Subcutaneous adipose tissue (tissue), 4 donors: ENCODE measurements around the gene MYORG. TPM values are rescaled to one million over a fixed set of nuclear protein-coding genes. Genes with fewer than 3 reads are reported as not detected.

Experiments used
- CTCF ChIP-seq: fragments of 450-650 bp; IDR thresholded peaks from one replicate; pipeline ENCODE4 v1.5.1; 2016; ENCODE audit warnings: low read depth, mild to moderate bottlenecking, control low read depth, antibody characterized with exemption, moderate library complexity
- total RNA-seq, 4 donors: library from RNA; depleted of rRNA; stranded (reverse); fragments of >200 nt; gene quantifications; one replicate each; pipeline ENCODE4 v1.1.0, GENCODE V29; 2016

MYORG gene
- total RNA-seq, 4 donors from 2014 or later: 3.7 to 15.7 (median 12.9) TPM

- TF ChIP-seq CTCF: no peak
Observed at GRCh38 chr9:34331196-34331595, 45.5 kb downstream of the MYORG start.

GRCh38 chr9:34328987-34329832, 47.5 kb downstream of the MYORG start, which contains the start of the genes KIF24 and NUDT2:
Gene KIF24 (minus strand): TSS chr9:34329268. CDS start chr9:34311346, 17,922 bp downstream.
Gene NUDT2 (plus strand): TSS chr9:34329569. CDS start chr9:34339040, 9,471 bp downstream.
- TF ChIP-seq CTCF: no peak

GRCh38 chr9:34328500-34328986, 48.2 kb downstream of the MYORG start:
- TF ChIP-seq CTCF: no peak

- no peak for TF ChIP-seq CTCF
Observed at GRCh38 chr9:34326690-34327089, 50.0 kb downstream of the MYORG start.

GRCh38 chr9:34322899-34323591, 53.7 kb downstream of the MYORG start:
- TF ChIP-seq CTCF: no peak

GRCh38 chr9:34321451-34321850, 55.2 kb downstream of the MYORG start:
- no peak for TF ChIP-seq CTCF

- no peak for TF ChIP-seq CTCF
Observed at GRCh38 chr9:34318163-34318790, 58.4 kb downstream of the MYORG start.
